H1 (cell line): Measurements from ENCODE around the gene NUDT19. TPM values are rescaled to one million over a fixed set of nuclear protein-coding genes. Genes with fewer than 3 reads are reported as not detected.
"Not testable (repeated sequence)": the region's sequence is repeated elsewhere in the genome, so short reads cannot be mapped to it uniquely, and the experiment has no call there.

Experiments
- CTCF ChIA-PET: fragments of 300-600 bp; sonication (Branson Sonifier 250); formaldehyde crosslinking; loops from one replicate; lab custom pipeline; 2021; ENCODE audit not compliant: partially characterized antibody; lab: Charles Lee
- POLR2A ChIA-PET: fragments of 300-600 bp; sonication (Branson Sonifier 250); formaldehyde crosslinking; loops from one replicate; lab custom pipeline; 2021; ENCODE audit warnings: inconsistent platforms; ENCODE audit not compliant: partially characterized antibody; lab: Charles Lee
- DNase-seq, 2 experiments: peaks; one replicate each; pipeline versions ENCODE4 v3.0.0 to v3.0.0-alpha.2; 2010 to 2022; ENCODE audit warnings: low spot score in 2 of 2, low read depth in 1 of 2, mixed read lengths in 1 of 2
- FAIRE-seq: peaks from 2 replicates; lab custom pipeline; 2011; peaks lifted over from hg19 to GRCh38; lab: Jason Lieb, UNC
- H2AFZ ChIP-seq: 2 replicates; pipeline ENCODE4 v1.8.1; 2012; ENCODE audit warnings: low read length, inconsistent platforms
- H2AK5ac ChIP-seq: 2 replicates; pipeline ENCODE4 v1.6.1; 2013; ENCODE audit warnings: low read depth, low read length
- H2BK120ac ChIP-seq: replicated peaks from 2 replicates; pipeline ENCODE3; 2013; ENCODE audit warnings: low read depth, low read length, inconsistent platforms
- H2BK12ac ChIP-seq: 2 replicates; pipeline ENCODE4 v1.6.1; 2013; ENCODE audit warnings: low read depth, low read length
- H2BK15ac ChIP-seq: 2 replicates; pipeline ENCODE4 v1.6.1; 2013; ENCODE audit warnings: low read length
- H2BK20ac ChIP-seq: 2 replicates; pipeline ENCODE4 v1.6.1; 2013; ENCODE audit warnings: low read length
- H2BK5ac ChIP-seq: 2 replicates; pipeline ENCODE4 v1.6.1; 2013; ENCODE audit warnings: low read depth, low read length
- H3K14ac ChIP-seq: 2 replicates; pipeline ENCODE4 v1.6.1; 2013; ENCODE audit warnings: inconsistent platforms; ENCODE audit not compliant: insufficient read length
- H3K18ac ChIP-seq: 2 replicates; pipeline ENCODE4 v1.6.1; 2013; ENCODE audit warnings: low read length; ENCODE audit errors: extremely low read depth
- H3K23ac ChIP-seq: 2 replicates; pipeline ENCODE4 v1.6.1; 2013; ENCODE audit warnings: inconsistent platforms; ENCODE audit not compliant: insufficient read length
- H3K23me2 ChIP-seq: 2 replicates; pipeline ENCODE4 v1.6.1; 2013; ENCODE audit warnings: low read depth, low read length
- H3K27ac ChIP-seq: 2 replicates; pipeline ENCODE4 v1.6.1; 2011; ENCODE audit warnings: low read depth, low read length, inconsistent platforms
- H3K27me3 ChIP-seq, 4 experiments: replicated peaks in 1 of 4; 1 replicate in 1 of 4; 2 replicates in 3 of 4; pipeline versions ENCODE4 v1.6.1 to v1.8.1; 2011 to 2013; ENCODE audit warnings: low read length in 3 of 4, mild to moderate bottlenecking in 3 of 4, inconsistent platforms in 2 of 4, mixed read lengths in 2 of 4, moderate library complexity in 1 of 4; ENCODE audit not compliant: control insufficient read depth in 3 of 4, insufficient read depth in 3 of 4; ENCODE audit errors: extremely low read depth in 1 of 4
- H3K36me3 ChIP-seq, 4 experiments: 2 replicates each; pipeline versions ENCODE4 v1.6.1 to v1.8.1; 2011 to 2013; ENCODE audit warnings: mild to moderate bottlenecking in 4 of 4, low read length in 3 of 4, moderate library complexity in 2 of 4, control low read depth in 1 of 4, inconsistent platforms in 1 of 4; ENCODE audit not compliant: insufficient read depth in 4 of 4, control insufficient read depth in 2 of 4
- H3K4ac ChIP-seq: replicated peaks from 2 replicates; pipeline ENCODE3; 2013; ENCODE audit warnings: low read length, low read depth, mixed read lengths, inconsistent platforms; ENCODE audit not compliant: insufficient read length
- H3K4me1 ChIP-seq, 4 experiments: replicated peaks in 1 of 4; 1 replicate in 1 of 4; 2 replicates in 3 of 4; pipeline versions ENCODE4 v1.6.1 to v1.8.1; 2011 to 2013; ENCODE audit warnings: low read length in 3 of 4, inconsistent platforms in 2 of 4, mixed read lengths in 1 of 4; ENCODE audit not compliant: insufficient read depth in 4 of 4, control insufficient read depth in 3 of 4
- H3K4me2 ChIP-seq, 2 experiments: 2 replicates each; pipeline versions ENCODE4 v1.6.1 to v1.8.1; 2011 to 2013; ENCODE audit warnings: low read depth in 2 of 2, low read length in 2 of 2, control low read depth in 1 of 2, inconsistent platforms in 1 of 2, mild to moderate bottlenecking in 1 of 2; ENCODE audit not compliant: insufficient read depth in 1 of 2
- H3K4me3 ChIP-seq, 4 experiments: fragments of 200-600, 300-600 bp in 1 of 4; sonication (generic), shearing (Covaris generic), sonication (Bioruptor Twin) in 1 of 4; 2 replicates each; pipeline versions ENCODE4 v1.5.1 to v1.8.1; 2011 to 2016; ENCODE audit warnings: low read length in 4 of 4, low read depth in 3 of 4, control low read depth in 2 of 4, inconsistent platforms in 2 of 4, mild to moderate bottlenecking in 2 of 4, mixed read lengths in 1 of 4, moderate library complexity in 1 of 4; ENCODE audit not compliant: insufficient read depth in 2 of 4; ENCODE audit errors: extremely low read depth in 1 of 4
- H3K56ac ChIP-seq: replicated peaks from 2 replicates; pipeline ENCODE3; 2013; ENCODE audit warnings: low read depth, mild to moderate bottlenecking, mixed read lengths, low read length, inconsistent platforms; ENCODE audit not compliant: insufficient read length
- H3K79me1 ChIP-seq: 2 replicates; pipeline ENCODE4 v1.6.1; 2013; ENCODE audit warnings: low read depth, low read length, control low read depth
- H3K79me2 ChIP-seq, 2 experiments: 2 replicates each; pipeline versions ENCODE4 v1.6.1 to v1.8.1; 2012 to 2013; ENCODE audit warnings: low read length in 2 of 2, mild to moderate bottlenecking in 2 of 2, inconsistent platforms in 1 of 2; ENCODE audit not compliant: insufficient read depth in 2 of 2, control insufficient read depth in 1 of 2
- H3K9ac ChIP-seq, 4 experiments: replicated peaks in 1 of 4; 1 replicate in 1 of 4; 2 replicates in 3 of 4; pipeline versions ENCODE4 v1.6.1 to v1.8.1; 2011 to 2013; ENCODE audit warnings: low read depth in 3 of 4, low read length in 3 of 4, control low read depth in 2 of 4, mild to moderate bottlenecking in 2 of 4, moderate library complexity in 2 of 4, inconsistent platforms in 1 of 4; ENCODE audit errors: extremely low read depth in 1 of 4
- H3K9me3 ChIP-seq, 2 experiments: 2 replicates each; pipeline versions ENCODE4 v1.6.1 to v1.8.1; 2012 to 2013; ENCODE audit warnings: mild to moderate bottlenecking in 2 of 2, moderate library complexity in 2 of 2, control low read depth in 1 of 2, inconsistent platforms in 1 of 2, low read depth in 1 of 2, low read length in 1 of 2, mixed read lengths in 1 of 2; ENCODE audit not compliant: insufficient read depth in 2 of 2
- H4K20me1 ChIP-seq, 2 experiments: replicated peaks in 1 of 2; 2 replicates each; pipeline versions ENCODE3 to v1.8.1; 2011 to 2013; ENCODE audit warnings: inconsistent platforms in 2 of 2, low read length in 2 of 2, mild to moderate bottlenecking in 1 of 2; ENCODE audit not compliant: insufficient read depth in 2 of 2, control insufficient read depth in 1 of 2
- H4K5ac ChIP-seq: 2 replicates; pipeline ENCODE4 v1.6.1; 2013; ENCODE audit warnings: low read length, low read depth, mixed read lengths, inconsistent platforms; ENCODE audit not compliant: insufficient read length
- H4K8ac ChIP-seq: 2 replicates; pipeline ENCODE4 v1.8.0; 2013; ENCODE audit warnings: mild to moderate bottlenecking, moderate library complexity, low read length, inconsistent platforms; ENCODE audit not compliant: insufficient read depth; ENCODE audit errors: extremely low read depth
- H4K91ac ChIP-seq: replicated peaks from 2 replicates; pipeline ENCODE3; 2013; ENCODE audit warnings: low read length, mixed read lengths, inconsistent platforms; ENCODE audit not compliant: insufficient read length
- WGBS, 2 experiments: shearing (Covaris generic) in 1 of 2; methylation state at CpG; one replicate each; pipeline versions ENCODE4 v1.1.6 to v1.1.7; 2013 to 2015; ENCODE audit warnings: low lambda C conversion rate in 2 of 2, mixed read lengths in 2 of 2, inconsistent platforms in 1 of 2, low coverage in 1 of 2, missing lambda C conversion rate in 1 of 2; ENCODE audit not compliant: insufficient replicate concordance in 2 of 2, insufficient coverage in 1 of 2, insufficient read length in 1 of 2; ENCODE audit errors: extremely low coverage in 1 of 2, missing lambda C conversion rate in 1 of 2; 5-methylcytosine and 5-hydroxymethylcytosine counted together
- polyA plus RNA-seq, 7 experiments: library from polyadenylated mRNA; depleted of rRNA in 3 of 7; stranded (reverse) in 5 of 7; unstranded in 2 of 7; fragments of >200 nt in 5 of 7; fragments of 200-250 nt in 2 of 7; gene quantifications; 1 replicate in 5 of 7; 2 replicates in 1 of 7; 4 replicates in 1 of 7; pipeline versions ENCODE4 v1.2.1 to v1.2.3, GENCODE V29; 2011 to 2013; ENCODE audit warnings: missing spikeins in 2 of 7, mixed read lengths in 2 of 7
- total RNA-seq: library from RNA; stranded (reverse); fragmentation: NEBNext Ultra II Directional; extraction: Animal tissue kit (Norgen Biotek cat#: 25700); gene quantifications from 2 replicates; pipeline ENCODE4 v1.2.1, GENCODE V29; 2021

The NUDT19 gene
- total and polyA plus RNA-seq, 2 of the 8 experiments (the other 6 are each of a cell fraction or from before 2014, with no cell fraction given): 2.0 to 3.3 TPM

DNA sequence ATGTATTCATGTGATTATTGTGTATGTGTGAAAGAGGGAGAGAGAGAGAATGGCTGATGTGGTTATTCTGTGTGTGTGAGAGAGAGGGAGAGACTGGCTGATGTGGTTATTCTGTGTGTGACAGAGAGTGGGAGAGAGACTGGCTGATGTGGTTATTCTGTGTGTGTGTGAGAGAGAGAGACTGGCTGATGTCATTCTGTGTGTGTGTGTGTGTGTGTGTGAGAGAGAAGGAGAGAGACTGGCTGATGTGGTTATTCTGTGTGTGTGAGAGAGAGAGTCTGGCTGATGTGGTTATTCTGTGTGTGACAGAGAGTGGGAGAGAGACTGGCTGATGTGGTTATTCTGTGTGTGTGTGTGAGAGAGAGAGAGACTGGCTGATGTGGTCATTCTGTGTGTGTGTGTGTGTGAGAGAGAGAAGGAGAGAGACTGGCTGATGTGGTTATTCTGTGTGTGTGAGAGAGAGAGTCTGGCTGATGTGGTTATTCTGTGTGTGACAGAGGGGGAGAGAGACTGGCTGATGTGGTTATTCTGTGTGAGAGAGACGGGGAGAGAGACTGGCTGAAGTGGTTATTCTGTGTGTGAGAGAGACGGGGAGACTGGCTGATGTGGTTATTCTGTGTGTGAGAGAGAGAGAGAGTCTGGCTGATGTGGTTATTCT is 54.1 kb downstream of the NUDT19 start:
- H3K4me3 ChIP-seq, H3K56ac ChIP-seq, H3K27me3 ChIP-seq, H3K23ac ChIP-seq, H4K20me1 ChIP-seq, FAIRE-seq, H2BK120ac ChIP-seq, H3K36me3 ChIP-seq, H4K5ac ChIP-seq, H2BK5ac ChIP-seq, H2AFZ ChIP-seq, H4K8ac ChIP-seq, H2AK5ac ChIP-seq, H3K14ac ChIP-seq, H3K4me1 ChIP-seq, H3K27ac ChIP-seq, H2BK12ac ChIP-seq, H3K23me2 ChIP-seq, H3K9ac ChIP-seq, H2BK20ac ChIP-seq, H3K4ac ChIP-seq, H3K18ac ChIP-seq, DNase-seq, H3K79me2 ChIP-seq, POLR2A ChIA-PET, H4K91ac ChIP-seq, H3K79me1 ChIP-seq, H3K9me3 ChIP-seq, H3K4me2 ChIP-seq, H2BK15ac ChIP-seq, CTCF ChIA-PET: not testable (repeated sequence)
- 87% methylated on average over 2 of the region's 2 CpGs; no CpG with 5 or more reads in 1 of the 2 experiments for WGBS, 2 experiments
